Occipital lobe (tissue), 2 donors: ENCODE measurements around the gene NPHP1. TPM values are rescaled to one million over a fixed set of nuclear protein-coding genes. Genes with fewer than 3 reads are reported as not detected.
"Not testable (repeated sequence)": the region's sequence is repeated elsewhere in the genome, so short reads cannot be mapped to it uniquely, and the experiment has no call there.

ENCODE experiments used
- DNase-seq: peaks from one replicate; lab custom pipeline; 2025; lab: John Stamatoyannopoulos, UW
- total RNA-seq: library from RNA; depleted of rRNA; stranded (reverse); fragments of >200 nt; gene quantifications from one replicate; pipeline ENCODE4 v1.2.3, GENCODE V29; 2014

NPHP1 gene
- total RNA-seq, 1 donor from 2014 or later: 4.4 TPM

DNA sequence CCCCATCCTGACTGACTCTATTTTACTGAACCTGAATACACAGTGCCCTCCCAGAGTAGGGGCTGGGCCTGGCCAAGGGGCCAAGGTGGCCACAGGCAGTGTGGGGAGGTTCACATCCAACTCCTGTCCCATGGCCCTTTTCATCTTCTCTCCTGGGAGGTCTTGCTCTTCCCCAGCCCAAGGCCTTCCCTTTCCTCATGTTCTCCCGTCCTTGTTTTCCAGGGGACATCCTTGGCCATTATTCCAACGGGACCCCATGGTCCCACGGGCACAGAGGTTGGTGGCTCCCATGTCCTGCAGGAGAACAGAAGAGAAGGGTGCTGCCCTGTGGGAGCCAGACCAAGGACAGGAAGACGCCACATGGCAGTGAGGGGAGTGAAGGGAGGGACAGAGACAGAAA, 99.6 kb downstream of the NPHP1 start:
- DNase-seq: no peak

DNA sequence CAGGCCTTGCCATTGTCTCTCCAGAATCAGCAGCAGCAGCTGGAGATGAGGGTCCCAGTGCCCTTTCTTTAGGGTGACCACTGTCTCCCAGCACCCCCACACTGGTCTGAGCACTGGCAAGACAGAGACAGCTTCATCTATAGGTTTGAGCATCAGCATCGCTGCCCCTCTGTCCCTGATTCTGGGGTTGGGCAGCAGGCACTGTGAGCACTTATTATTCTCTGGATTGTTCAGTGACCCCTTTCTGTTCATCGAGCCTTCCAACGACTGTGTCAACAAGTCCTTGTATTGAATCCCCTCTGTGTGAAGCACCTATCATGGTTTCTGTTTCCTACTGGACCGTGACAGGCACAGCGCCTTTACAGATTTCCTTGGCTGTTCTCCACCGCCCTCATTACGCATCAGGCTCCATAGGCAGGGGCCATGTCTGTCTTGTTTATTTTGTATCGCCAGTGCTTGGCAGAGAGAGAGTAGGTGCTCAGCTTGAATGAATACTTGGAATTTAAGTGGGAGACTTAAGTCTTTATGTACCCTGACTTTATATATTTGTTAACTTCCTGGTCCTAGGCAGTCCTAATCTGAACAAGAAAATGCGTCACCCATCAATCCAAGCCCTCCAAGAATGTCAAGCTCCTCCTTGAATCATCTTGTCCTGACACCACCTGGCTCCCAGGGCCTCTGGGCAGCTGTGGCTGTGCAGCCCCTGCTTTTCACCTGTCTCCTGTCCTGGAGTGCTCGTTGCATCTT, 100.6 kb downstream of the NPHP1 start:
- no peak for DNase-seq

DNA sequence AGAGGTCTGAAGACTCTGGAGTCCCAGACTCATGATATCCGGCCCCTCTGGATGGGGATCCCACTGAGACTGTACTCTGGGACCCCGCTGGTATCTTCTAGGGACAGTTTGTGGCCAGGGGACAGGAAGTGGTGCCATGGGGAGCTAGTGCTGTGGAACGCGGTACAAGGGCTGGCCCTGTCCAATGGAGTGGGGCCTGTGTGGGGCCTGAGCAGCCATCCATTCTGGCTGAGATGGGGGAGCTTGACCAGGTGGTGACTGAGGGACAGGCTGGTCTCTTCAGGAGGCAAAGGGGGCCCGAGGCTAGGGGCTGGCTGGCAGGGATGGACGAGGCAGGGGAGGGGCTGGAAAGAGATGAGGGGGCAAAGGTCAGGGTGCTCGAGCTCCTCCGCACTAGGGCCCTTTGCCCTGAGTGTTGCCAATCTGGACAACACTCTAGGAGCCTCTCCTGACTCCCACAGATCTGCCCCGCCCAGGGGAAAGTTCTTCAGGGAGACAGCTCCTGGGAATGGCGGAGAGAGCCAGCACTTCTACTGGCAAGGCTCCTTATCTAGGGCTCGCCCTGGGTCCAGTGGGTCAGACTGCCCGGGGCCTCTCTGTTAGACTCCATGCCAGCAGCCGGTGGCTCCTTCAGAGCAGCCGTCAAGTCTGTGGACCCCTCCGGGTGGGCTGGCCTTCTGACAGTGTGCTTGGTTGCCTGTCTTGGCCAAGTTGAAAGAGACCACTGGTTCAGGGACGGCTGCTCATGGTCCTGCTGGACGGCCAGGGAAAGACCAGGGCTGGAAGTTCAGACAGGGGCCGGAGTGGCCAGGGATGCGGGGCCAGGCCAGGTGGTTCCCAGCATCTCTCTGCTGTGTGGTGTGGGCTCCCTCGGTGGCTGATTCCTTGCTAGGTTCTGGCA, 101.5 kb downstream of the NPHP1 start:
- no peak for DNase-seq

- DNase-seq: no peak
These were observed 102.7 kb downstream of the NPHP1 start for GRCh38 chr2:110101901-110102803.

GRCh38 chr2:110101280-110101844, 103.5 kb downstream of the NPHP1 start:
- peak; percentile 53 for DNase-seq

- not testable (repeated sequence) for DNase-seq
These were observed 103.9 kb downstream of the NPHP1 start for GRCh38 chr2:110100880-110101279.

DNA sequence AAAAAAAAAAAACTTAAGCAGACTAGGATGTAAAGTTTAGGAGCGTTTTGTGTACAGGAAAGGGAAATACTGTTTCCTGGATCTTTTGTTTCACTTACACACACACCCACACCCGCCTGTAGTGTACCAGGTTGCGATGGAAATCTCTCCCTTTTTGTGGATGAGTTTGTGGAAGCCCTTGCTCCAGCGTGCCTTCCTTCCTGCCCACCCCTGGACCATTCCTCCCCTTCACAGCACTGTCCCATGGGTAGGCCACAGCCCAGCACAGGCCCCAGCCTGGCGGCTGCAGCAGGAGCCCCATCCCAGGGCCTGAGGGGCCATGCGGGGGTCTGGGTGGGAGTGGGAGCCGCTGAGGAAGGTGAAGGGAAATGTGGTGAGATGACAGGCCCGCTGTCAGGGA, 104.3 kb downstream of the NPHP1 start:
- no peak for DNase-seq

DNA sequence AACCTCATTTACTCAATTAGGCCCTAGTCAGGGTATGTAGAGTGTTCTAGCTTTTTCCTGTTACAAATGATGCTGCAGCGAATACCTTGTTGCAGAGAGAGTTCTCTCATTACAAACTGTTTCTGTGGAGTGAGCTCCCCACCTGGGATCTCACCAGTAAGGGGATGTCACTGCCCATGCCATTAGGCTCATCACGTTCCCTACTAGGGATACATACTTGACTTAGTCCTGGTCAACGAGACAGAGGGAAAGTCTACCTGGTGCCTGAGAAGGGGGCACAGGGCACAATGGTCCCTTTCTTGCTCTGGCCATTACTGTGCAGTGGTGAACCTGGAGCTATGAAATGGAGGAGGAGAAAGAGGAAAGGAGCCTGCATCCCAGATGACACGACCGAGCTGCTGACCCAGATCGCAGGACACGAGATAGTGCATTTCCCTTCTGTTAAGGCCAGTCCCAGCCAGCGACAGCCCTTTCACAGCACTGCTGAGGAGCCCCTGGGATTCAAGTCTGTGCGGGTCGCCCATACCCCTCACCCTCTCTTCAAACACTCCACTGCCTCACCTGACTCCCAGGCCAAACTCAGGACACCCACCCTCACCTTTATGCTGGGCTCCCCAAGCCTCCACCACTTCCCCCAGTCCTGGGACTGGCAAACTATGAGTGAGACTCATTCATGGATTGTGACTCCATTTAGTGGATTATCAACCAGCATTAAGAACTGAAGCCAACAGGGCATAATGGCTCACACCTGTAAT, 105.2 kb downstream of the NPHP1 start:
- DNase-seq: no peak

DNA sequence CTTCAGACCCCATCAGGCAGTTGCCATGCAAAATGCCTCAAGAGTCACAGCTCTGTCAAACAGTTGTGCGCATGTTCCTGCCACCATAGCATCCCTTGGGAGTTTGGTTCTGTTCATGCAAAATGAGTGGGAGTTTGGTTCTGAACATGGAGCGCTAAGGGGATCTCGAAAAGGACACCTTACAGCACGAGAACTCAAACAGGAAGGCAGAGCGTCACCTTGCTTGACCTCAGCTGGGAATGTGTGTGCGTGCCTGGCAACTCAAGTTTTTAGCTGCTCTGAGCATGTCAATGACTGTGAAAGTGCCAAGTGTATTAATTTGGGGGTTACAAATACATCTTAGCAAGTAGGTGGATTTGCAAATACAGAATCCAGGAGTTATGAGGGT, 105.8 kb downstream of the NPHP1 start:
- no peak for DNase-seq

DNA sequence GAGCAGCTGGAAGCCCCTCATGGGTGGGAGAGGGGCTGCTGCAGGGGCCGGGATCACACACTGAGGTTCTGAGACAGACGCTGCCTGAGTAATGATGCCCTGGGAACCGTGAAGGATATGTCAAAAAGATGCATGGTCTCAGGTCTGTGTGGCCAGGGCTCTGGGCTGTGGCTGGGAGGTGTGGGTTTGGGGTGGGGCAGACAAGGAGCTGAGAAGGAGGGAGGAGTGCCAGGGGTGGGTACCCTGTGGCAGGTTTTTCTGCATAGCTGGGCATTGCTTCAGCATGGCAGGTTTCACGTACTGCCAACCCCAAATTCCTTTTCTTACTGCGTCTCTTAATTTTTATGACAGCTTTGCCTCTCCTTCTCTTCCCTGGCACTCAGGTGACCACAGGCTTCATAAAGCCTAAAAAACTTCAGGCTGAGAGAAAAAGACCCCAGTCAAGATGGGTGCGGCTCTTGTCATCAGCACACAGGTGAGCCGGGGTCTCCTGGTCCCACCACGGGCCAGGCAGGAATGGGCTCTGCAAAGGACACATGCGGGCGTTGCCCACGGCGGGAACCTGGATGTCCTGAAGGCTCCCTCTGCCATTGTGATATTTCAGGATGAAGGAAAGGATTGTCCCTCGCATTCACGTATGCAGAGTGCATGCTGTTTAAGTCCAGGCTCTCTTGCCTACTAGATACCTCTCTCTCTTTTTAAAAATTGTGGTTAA, 107.2 kb downstream of the NPHP1 start:
- DNase-seq: no peak

GRCh38 chr2:110095994-110096633, 108.7 kb downstream of the NPHP1 start:
- no peak for DNase-seq

DNA sequence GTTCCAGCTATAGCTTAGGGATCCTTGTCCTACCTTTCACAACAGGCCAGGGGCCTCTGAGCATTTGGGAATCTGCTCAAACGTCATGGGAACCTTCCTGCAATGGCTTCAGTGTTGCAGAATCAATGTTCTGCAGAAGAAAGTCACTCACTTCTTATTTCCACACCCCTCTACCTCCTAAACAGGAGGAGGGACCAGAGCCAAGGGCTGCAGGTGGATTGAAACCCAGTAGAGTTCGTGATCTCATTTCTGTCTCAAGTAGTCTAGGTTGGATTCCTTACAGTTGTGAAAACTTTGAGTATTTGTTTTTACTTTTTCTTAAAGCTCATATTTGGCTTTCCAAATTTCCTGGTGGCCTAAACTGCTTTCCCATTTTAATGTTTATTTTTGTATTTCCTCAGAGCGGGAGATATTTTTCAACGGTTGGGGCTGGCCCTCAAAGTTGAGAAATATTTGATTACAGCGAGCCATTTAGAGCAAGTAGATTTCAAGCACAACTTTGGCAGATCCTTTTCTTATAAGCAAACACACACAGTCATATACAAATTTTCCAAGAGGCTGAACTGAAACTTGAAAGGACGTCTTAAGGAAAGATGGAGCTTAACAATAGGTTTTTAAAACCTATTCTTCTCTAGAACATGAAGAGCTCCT, 109.8 kb downstream of the NPHP1 start:
- DNase-seq: not testable (repeated sequence)

GRCh38 chr2:110093924-110094323, 110.9 kb downstream of the NPHP1 start:
- DNase-seq: not testable (repeated sequence)

GRCh38 chr2:110090164-110090563, 114.6 kb downstream of the NPHP1 start:
- not testable (repeated sequence) for DNase-seq

DNA sequence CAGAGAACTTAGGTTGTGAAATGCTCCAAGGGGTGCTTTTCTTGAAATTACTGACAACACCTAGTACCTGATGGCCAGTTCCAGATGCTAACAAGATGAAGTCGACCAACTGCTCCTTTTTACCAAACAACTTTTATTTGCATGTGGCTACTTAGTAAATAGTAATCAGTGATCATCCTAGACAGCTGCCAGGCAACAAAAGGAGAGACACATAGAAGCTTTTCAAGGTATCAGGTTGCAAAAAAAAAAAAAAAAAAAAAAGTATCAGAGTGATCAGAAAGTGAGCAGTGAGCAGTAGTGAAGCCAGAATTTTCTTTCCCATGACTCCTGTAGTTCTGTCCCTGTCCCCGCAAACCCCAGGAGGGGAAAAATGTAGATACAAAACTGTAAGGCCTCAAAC, 121.1 kb downstream of the NPHP1 start:
- not testable (repeated sequence) for DNase-seq

DNA sequence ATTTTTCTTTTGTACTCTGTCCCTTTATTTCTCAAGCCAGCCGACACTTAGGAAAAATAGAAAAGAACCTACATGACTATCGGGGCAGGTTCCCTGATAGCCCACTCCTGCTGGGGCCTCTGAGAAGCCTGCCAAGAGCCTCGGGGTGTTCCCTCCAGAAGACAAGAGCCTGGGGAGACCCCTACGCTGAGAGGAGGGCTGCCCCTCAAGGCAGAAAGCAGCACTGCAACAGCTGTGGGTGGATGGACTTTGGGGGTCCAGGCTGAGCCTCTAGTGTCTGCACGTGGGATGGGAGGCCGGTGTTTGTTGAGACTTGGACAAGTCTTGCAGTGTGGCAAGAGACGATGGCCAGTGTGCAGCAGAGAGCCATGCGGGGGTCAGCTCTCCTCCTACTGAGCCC, 121.7 kb downstream of the NPHP1 start:
- DNase-seq: not testable (repeated sequence)

DNA sequence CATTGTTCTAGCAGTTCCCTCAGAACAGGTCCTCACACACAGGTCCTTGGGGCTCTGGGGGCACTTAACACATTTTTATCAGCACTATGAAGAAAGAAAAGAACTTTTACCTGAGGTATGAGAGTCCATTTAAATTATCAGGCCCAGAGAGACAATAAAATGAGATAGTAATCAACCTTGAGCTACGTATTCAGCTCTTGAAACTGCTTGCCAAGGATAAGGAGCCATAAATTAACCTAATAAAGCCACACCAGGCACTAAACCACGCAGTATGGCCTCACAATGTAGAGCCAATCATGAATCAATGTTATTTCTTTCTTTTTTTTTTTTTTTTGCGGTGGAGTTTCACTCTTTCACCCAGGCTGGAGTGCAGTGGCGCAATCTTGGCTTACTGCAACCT, 126.7 kb downstream of the NPHP1 start:
- DNase-seq: not testable (repeated sequence)

DNA sequence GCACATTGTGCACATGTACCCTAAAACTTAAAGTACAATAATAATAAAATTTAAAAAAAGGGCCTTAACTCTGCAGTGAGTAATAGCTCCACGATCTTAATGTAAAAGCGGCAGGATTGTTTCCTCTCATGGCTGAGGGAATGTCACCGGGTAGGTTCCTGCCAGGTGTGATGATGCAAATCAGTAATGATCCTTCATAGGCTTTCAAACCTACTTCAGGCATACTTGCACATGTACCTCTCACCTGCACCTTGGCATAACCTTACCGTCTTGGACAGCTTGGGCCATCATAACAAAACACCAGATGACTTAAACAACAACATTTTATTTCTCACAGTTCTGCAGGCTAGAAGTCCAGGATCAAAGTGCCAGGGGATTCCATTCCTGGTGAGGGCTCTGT, 128.9 kb downstream of the NPHP1 start:
- DNase-seq: not testable (repeated sequence)
